GM12892 (cell line): ENCODE results near the gene ACADM. TPM values are rescaled to one million over a fixed set of nuclear protein-coding genes. Genes with fewer than 3 reads are reported as not detected.
A peak's percentile ranks its signal among the peaks of the same experiment; 100 is the strongest.
"Not testable (repeated sequence)": the region's sequence is repeated elsewhere in the genome, so short reads cannot be mapped to it uniquely, and the experiment has no call there.

Experiments
- DNase-seq: peaks from one replicate; pipeline ENCODE4 v3.0.0; 2011; ENCODE audit not compliant: insufficient read length
- FAIRE-seq: peaks from 2 replicates; lab custom pipeline; 2011; peaks lifted over from hg19 to GRCh38; lab: Jason Lieb, UNC
- POLR2A ChIP-seq: IDR thresholded peaks from 2 replicates; pipeline ENCODE4 v1.6.1; 2011; ENCODE audit warnings: low read depth, low read length, control low read depth
- POLR2AphosphoS5 ChIP-seq: IDR thresholded peaks from 2 replicates; pipeline ENCODE4 v1.6.1; 2011; ENCODE audit warnings: low read depth, low read length, control low read depth
- TAF1 ChIP-seq: IDR thresholded peaks from 2 replicates; pipeline ENCODE4 v1.6.1; 2011; ENCODE audit warnings: low read depth, mild to moderate bottlenecking, control low read depth, low read length, borderline replicate concordance
- polyA plus RNA-seq: library from polyadenylated mRNA; unstranded; fragments of >200 nt; gene quantifications from one replicate; pipeline ENCODE4 v1.2.1, GENCODE V29; 2012; ENCODE audit warnings: missing spikeins, inconsistent platforms; ENCODE audit not compliant: missing spikeins

The ACADM gene
- 159 TPM for polyA plus RNA-seq

GRCh38 chr1:75724472-75725022, at the start of gene ACADM:
TSS of gene ACADM (plus strand) at chr1:75724709. CDS start at chr1:75724788, 79 bp downstream.
- peak; percentile 92 for FAIRE-seq
- TF ChIP-seq TAF1 (peak; percentile 94; the same call in 1 of the 2 replicates), POLR2AphosphoS5 (peak; percentile 93), POLR2A (peak; percentile 95)
- peak; percentile 69 for DNase-seq

- DNase-seq = no peak
- no peak for FAIRE-seq
- TF ChIP-seq POLR2A (no peak), TAF1 (no peak), POLR2AphosphoS5 (no peak)
These were observed 47.1 kb upstream of the ACADM start for GRCh38 chr1:75677443-75677842.

GRCh38 chr1:75677964-75678363, 46.5 kb upstream of the ACADM start:
- FAIRE-seq = not testable (repeated sequence)

GRCh38 chr1:75690547-75690946, 34.0 kb upstream of the ACADM start:
- DNase-seq (no peak), FAIRE-seq (no peak)
- TF ChIP-seq POLR2AphosphoS5 = no peak
- no peak for TF ChIP-seq TAF1
- no peak for TF ChIP-seq POLR2A

More at GRCh38 chr1:75677964-75678363, 46.5 kb upstream of the ACADM start:
- DNase-seq = not testable (repeated sequence)

GRCh38 chr1:75693551-75693950, 31.0 kb upstream of the ACADM start:
- no peak for DNase-seq
- no peak for TF ChIP-seq TAF1
- TF ChIP-seq POLR2AphosphoS5 = no peak
- TF ChIP-seq POLR2A = no peak

GRCh38 chr1:75696000-75696399, 28.5 kb upstream of the ACADM start:
- FAIRE-seq (no peak), DNase-seq (no peak)
- TF ChIP-seq POLR2AphosphoS5 (no peak), POLR2A (no peak), TAF1 (no peak)

More at GRCh38 chr1:75693551-75693950, 31.0 kb upstream of the ACADM start:
- no peak for FAIRE-seq

GRCh38 chr1:75707191-75707590, 17.3 kb upstream of the ACADM start:
- no peak for TF ChIP-seq TAF1
- no peak for TF ChIP-seq POLR2AphosphoS5
- TF ChIP-seq POLR2A = no peak
- FAIRE-seq = no peak
- no peak for DNase-seq

DNA sequence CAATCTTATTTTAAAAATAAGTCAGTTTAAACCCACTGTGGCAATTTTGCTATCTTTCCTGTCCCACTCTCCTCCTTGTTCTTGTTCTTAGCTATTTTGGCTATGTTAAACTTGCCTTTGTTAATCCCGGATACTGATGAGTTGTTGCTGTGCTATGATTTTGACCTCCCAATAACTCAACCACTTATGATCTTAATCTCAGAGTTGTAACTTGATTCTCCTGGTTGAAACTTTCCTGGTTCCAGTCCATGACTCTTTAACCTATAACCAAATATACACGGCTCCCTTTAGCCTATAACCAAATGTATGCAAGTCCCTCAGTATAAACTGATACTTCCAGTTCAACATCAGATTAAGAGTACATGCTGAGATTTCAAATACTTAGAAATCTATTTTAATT, 15.6 kb upstream of the ACADM start:
- no peak for FAIRE-seq
- DNase-seq = no peak
- TF ChIP-seq POLR2A (no peak), POLR2AphosphoS5 (no peak), TAF1 (no peak)

DNA sequence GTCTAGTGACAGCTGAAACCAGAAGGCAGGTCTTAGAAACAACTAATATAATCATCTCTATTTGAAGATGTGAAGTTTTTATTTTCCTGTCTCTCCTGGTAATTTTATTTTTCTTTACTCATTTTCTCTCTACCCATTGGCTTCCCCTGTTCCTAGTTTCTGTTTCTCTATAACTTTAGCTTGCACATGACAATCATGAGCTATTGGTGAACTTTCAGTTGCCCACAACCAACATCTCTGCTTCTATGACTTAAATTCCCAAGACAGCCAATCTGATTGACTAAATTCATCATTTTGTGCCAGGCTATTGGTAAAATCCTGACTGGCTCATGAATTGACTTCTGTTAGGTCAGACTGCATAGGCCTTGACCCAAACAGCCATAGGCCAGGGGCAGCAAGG, 13.7 kb upstream of the ACADM start:
- TF ChIP-seq TAF1 = no peak
- no peak for TF ChIP-seq POLR2A
- FAIRE-seq = no peak
- no peak for DNase-seq

DNA sequence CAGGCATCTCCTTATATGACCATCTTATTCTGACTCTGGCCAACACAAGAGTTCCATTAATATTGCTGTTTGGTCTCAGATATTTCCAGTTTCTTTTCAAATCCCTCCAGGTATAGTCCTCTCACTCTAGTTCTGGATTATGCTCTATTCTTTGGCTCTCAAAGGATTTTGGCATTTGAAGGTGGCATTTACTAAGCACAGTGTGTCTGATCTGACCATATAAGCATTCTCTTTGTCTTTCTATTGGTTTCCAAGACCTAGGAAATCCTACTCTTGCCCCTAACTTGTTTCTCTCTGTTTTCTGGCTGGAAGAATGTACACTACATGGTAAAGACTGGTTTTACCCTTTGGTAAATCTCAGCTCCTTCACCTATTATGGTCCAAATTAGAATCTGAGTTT, 12.7 kb upstream of the ACADM start:
- FAIRE-seq = no peak

DNA sequence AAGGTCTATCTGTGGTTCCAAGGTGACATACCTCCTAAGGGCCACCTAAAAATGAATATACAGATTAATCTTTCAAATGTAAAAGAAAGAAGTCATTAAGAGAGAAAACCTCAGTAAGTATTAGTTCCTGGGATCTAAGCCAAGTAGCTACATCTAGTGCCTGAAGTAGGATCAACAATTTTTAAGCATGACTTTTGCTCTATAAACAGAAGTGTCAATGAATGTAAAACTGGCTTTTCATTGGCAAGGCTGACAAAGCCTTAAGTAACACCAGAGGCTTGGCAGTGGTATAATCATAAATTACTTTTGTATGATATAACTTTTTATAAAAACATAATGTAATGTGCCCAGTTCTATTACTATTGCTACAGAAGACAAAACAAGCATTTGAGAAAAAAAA, 12.2 kb upstream of the ACADM start:
- DNase-seq (no peak), FAIRE-seq (no peak)
- no peak for TF ChIP-seq POLR2A
- no peak for TF ChIP-seq TAF1
- TF ChIP-seq POLR2AphosphoS5 = no peak

More for the DNA sequence above, 12.7 kb upstream of the ACADM start:
- TF ChIP-seq POLR2A (no peak), POLR2AphosphoS5 (no peak), TAF1 (no peak)
- DNase-seq = no peak

- DNase-seq (no peak), FAIRE-seq (no peak)
- no peak for TF ChIP-seq TAF1
These were observed 4.7 kb upstream of the ACADM start for GRCh38 chr1:75719810-75720209.
